H1 (cell line): ENCODE data around the gene APOA4.

Source experiments
- ASH2L ChIP-seq: fragments of 200-600, 300-600 bp; sonication (generic); IDR thresholded peaks from one replicate; pipeline ENCODE4 v1.7.1; 2017; ENCODE audit warnings: low read length
- BCL11A ChIP-seq, 2 experiments: IDR thresholded peaks; one replicate each; pipeline ENCODE4 v1.6.1; 2011; ENCODE audit warnings: low read depth in 2 of 2, low read length in 2 of 2, mild to moderate bottlenecking in 2 of 2
- CHD1 ChIP-seq: IDR thresholded peaks from 2 replicates; pipeline ENCODE4 v1.6.1; 2012; ENCODE audit warnings: low read depth, low read length, improper control_type of control experiment
- EP300 ChIP-seq, 2 experiments: IDR thresholded peaks; 1 replicate in 1 of 2; 2 replicates in 1 of 2; pipeline ENCODE4 v1.6.1; 2011 to 2012; ENCODE audit warnings: low read depth in 2 of 2, low read length in 2 of 2, mild to moderate bottlenecking in 2 of 2, borderline replicate concordance in 1 of 2, inconsistent platforms in 1 of 2, moderate library complexity in 1 of 2
- FOSL1 ChIP-seq: IDR thresholded peaks from 2 replicates; pipeline ENCODE4 v1.6.1; 2011; ENCODE audit warnings: mild to moderate bottlenecking, low read depth, low read length, moderate library complexity; ENCODE audit not compliant: insufficient read depth
- GABPA ChIP-seq: IDR thresholded peaks from 2 replicates; pipeline ENCODE4 v1.6.1; 2011; ENCODE audit warnings: mild to moderate bottlenecking, low read length, moderate library complexity, borderline replicate concordance; ENCODE audit not compliant: insufficient read depth
- KDM1A ChIP-seq: fragments of 200-600, 300-600 bp; sonication (generic); IDR thresholded peaks from 2 replicates; pipeline ENCODE4 v1.7.1; 2016; ENCODE audit warnings: mild to moderate bottlenecking, low read length, borderline replicate concordance
- MAFK ChIP-seq: IDR thresholded peaks from 2 replicates; pipeline ENCODE4 v1.6.1; 2012; ENCODE audit warnings: low read depth, mild to moderate bottlenecking, improper control_type of control experiment, low read length
- PHF8 ChIP-seq: fragments of 200-600 bp; sonication (generic); conservative IDR thresholded peaks from 2 replicates; pipeline ENCODE4 v1.7.1; 2012; ENCODE audit warnings: low read depth, mild to moderate bottlenecking, inconsistent platforms, low read length, moderate library complexity
- POLR2A ChIP-seq, 2 experiments: IDR thresholded peaks; 1 replicate in 1 of 2; 2 replicates in 1 of 2; pipeline ENCODE4 v1.6.1; 2011; ENCODE audit warnings: low read depth in 2 of 2, low read length in 2 of 2, mild to moderate bottlenecking in 2 of 2; ENCODE audit errors: control extremely low read depth in 1 of 2
- POLR2AphosphoS5 ChIP-seq: IDR thresholded peaks from 2 replicates; pipeline ENCODE4 v1.6.1; 2011; ENCODE audit warnings: low read depth, low read length
- SP1 ChIP-seq: IDR thresholded peaks from 2 replicates; pipeline ENCODE4 v1.6.1; 2011; ENCODE audit warnings: low read depth, low read length
- TF ChIP-seq, protein P1 (sequence below): IDR thresholded peaks from 2 replicates; pipeline ENCODE4 v1.6.1; 2012; ENCODE audit warnings: inconsistent platforms
- TF ChIP-seq, protein P2 (sequence below), 3 experiments: IDR thresholded peaks; 1 replicate in 2 of 3; 2 replicates in 1 of 3; pipeline versions ENCODE4 v1.5.1 to v1.6.1; 2011; ENCODE audit warnings: low read length in 3 of 3, mild to moderate bottlenecking in 3 of 3, inconsistent platforms in 2 of 3, low read depth in 1 of 3, moderate library complexity in 1 of 3; ENCODE audit not compliant: insufficient read depth in 1 of 3; ENCODE audit errors: control extremely low read depth in 1 of 3

DNA sequence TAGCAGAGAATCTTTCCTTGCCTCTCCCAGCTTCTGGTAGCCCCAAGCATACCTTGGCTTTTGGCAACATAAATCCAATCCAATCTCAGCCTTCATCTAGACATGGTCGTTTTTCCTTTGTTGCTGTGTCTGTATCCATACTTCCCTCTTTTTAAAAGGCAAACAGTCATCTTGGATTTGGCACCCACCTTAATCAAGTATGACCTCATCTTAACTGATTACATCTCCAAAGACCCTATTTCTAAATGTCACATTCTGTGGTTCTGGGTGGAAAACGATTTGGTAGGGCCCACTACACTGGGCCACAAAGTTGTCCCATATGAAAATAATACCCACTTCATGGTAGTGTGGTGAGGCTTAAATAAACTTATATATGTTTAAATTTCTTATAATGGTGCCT, 51.2 kb downstream of the APOA4 start:
- TF ChIP-seq, protein P1, sequence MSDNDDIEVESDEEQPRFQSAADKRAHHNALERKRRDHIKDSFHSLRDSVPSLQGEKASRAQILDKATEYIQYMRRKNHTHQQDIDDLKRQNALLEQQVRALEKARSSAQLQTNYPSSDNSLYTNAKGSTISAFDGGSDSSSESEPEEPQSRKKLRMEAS = no peak
- TF ChIP-seq POLR2AphosphoS5 = no peak
- TF ChIP-seq, protein P2, sequence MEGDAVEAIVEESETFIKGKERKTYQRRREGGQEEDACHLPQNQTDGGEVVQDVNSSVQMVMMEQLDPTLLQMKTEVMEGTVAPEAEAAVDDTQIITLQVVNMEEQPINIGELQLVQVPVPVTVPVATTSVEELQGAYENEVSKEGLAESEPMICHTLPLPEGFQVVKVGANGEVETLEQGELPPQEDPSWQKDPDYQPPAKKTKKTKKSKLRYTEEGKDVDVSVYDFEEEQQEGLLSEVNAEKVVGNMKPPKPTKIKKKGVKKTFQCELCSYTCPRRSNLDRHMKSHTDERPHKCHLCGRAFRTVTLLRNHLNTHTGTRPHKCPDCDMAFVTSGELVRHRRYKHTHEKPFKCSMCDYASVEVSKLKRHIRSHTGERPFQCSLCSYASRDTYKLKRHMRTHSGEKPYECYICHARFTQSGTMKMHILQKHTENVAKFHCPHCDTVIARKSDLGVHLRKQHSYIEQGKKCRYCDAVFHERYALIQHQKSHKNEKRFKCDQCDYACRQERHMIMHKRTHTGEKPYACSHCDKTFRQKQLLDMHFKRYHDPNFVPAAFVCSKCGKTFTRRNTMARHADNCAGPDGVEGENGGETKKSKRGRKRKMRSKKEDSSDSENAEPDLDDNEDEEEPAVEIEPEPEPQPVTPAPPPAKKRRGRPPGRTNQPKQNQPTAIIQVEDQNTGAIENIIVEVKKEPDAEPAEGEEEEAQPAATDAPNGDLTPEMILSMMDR (IDR thresholded peaks at IDR 0.05; ENCODE audit: control extremely low read depth in 1 of 3, insufficient read depth in 1 of 3, low read depth in 1 of 3, low read length in 3 of 3) = no peak
- no peak for TF ChIP-seq FOSL1
- no peak for TF ChIP-seq ASH2L
- TF ChIP-seq SP1 = no peak
- no peak for TF ChIP-seq POLR2A (IDR thresholded peaks at IDR 0.05; ENCODE audit: control extremely low read depth in 1 of 2, low read depth in 2 of 2, low read length in 2 of 2)
- TF ChIP-seq BCL11A (IDR thresholded peaks at IDR 0.05; ENCODE audit: low read depth in 2 of 2, low read length in 2 of 2) = no peak
- TF ChIP-seq EP300 (IDR thresholded peaks at IDR 0.05; ENCODE audit: borderline replicate concordance in 1 of 2, low read depth in 2 of 2, low read length in 2 of 2) = no peak
- no peak for TF ChIP-seq KDM1A
- no peak for TF ChIP-seq MAFK
- TF ChIP-seq CHD1 = no peak
- TF ChIP-seq PHF8 = no peak
- no peak for TF ChIP-seq GABPA
